Stimulated activated CD8-positive, alpha-beta memory T cell treated with anti-CD3 and anti-CD28 coated beads, Interleukin-7, amount 100 ng/mL, for 24 hours (primary cell): ENCODE results near the gene CST8.
"Not testable (repeated sequence)": the region's sequence is repeated elsewhere in the genome, so short reads cannot be mapped to it uniquely, and the experiment has no call there.

ENCODE experiments used
- DNase-seq: peaks from one replicate; pipeline ENCODE4 v3.0.0-alpha.2; 2020; ENCODE audit warnings: low read depth

CST8 gene, protein sequence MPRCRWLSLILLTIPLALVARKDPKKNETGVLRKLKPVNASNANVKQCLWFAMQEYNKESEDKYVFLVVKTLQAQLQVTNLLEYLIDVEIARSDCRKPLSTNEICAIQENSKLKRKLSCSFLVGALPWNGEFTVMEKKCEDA

DNA sequence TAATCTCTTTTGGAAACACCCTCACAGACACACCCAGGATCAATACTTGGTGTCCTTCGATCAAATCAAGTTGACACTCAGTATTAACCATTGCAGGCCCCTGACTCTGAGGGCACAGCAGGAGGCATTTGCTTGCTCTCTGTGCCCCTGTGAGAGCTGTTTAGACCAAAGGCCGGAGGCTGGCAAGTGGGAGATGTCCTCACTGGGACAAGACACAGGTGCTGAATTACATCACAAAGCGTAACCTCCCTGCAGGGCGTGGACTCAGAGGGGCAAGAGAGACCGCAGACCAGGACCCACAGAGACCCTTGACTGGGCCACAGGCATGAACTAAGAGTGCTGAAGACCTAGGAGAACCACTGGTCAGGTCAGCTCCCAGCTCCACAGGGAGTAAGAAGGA lies at the start of gene CST8:
CST8 (plus strand) TSS at position 301 of the 400 bp plus-strand sequence. CDS start 551 bp downstream, outside the sequence.
- no peak for DNase-seq

DNA sequence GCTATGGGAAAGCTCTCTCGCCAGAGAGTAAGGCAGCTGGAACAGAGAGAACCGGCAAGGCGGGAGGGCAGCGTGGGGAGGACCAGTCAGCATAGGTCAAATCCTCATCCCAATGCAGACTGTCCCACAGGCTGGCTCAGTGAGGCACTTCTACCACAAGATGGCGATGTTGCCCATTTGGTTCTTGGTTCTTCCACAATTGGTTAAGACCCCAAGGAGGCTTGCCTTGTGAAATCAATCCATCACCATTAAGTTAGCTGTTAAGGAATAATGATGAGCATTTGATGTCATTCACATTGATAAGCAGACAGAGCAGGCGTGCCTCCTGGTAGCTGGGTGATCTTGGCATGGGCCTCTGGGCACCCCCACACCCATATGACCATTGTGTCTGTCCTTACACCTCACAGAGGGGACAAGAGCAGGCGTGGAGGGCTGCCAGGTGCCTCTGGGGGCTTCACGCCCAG lies 49.0 kb upstream of the CST8 start:
- peak; percentile 40 for DNase-seq

DNA sequence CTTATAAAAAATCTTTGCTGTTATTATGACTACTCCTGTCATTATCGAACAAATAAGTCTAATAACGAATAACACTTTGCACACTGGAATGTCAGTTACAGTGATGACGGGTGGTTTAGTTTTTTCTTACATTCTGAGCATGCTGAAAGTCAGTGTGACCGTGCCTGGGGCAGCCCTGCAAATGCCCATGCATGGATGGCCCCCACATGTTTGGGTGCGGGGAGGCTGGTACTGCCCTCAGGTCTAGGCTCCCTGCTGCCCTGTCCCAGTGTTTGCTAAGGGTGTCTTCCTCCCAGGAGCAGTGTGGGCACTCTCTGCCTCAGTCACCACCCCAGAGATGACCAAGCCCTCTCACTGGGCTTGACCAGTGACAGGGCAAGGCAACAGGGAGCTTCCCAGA lies 48.5 kb upstream of the CST8 start:
- DNase-seq: no peak

DNA sequence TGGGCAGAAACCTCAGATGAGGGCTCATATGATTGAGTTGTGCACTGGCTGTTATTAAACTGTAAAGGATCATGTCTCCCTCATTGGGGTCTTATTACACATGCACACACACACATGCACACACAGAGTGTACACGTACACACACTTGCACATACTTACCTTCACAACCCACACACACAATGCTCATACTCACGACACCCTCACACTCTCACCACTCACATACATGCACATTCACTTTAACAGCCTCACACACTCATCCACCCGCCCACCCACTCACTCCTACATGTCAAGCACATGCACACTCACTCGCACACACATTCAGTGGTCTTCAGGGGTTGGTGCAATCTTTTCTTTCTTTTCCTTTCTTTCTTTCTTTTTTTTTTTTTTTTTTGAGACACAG lies 46.1 kb upstream of the CST8 start:
- no peak for DNase-seq

DNA sequence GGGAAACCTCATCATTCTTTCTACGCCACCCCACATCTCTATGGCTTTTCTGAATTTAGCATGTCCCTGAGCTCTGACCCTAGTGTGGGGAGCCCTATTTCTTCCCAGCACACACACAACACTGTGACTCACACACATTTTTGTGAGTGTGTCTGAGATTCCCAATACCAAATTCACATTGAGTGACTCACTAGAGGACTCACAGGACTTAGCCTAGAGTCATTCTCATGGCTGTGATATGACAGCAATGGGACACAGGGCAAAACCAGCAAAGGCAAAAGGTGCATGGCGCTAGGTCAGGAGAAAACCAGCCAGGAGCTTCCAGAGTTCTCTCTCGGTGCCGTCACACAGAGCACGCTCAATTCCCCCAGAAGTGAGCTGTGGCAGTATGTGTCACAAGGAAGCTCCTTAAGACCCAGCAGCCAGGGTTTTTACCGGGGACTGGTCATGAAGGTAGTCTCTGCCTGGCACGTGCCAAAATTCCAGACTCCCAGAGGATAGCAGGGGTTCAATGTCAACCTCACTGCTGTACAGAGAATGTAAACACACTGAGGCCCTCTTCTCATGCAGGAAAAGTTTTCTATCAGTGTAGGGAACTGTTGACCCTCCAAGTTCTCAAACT lies 45.2 kb upstream of the CST8 start:
- no peak for DNase-seq

DNA sequence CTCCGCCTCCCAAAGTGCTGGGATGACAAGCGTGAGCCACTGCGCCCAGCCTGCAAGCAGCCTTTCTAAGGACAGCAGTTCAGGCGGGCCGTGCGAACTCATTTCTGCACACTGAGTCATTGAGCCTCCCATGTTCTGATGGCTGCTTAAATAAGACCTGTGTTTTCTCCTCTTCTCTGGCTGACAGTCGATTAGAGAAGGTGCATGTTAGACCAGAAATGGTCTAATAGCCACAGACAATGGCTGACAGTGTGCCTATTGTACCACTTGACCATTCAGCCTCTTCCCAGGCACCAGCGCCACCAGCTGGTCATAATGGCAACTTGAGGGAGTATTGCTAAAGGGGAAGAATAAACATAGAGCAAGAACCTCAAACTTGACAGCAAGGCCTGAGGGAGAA lies 44.4 kb upstream of the CST8 start:
- no peak for DNase-seq

DNA sequence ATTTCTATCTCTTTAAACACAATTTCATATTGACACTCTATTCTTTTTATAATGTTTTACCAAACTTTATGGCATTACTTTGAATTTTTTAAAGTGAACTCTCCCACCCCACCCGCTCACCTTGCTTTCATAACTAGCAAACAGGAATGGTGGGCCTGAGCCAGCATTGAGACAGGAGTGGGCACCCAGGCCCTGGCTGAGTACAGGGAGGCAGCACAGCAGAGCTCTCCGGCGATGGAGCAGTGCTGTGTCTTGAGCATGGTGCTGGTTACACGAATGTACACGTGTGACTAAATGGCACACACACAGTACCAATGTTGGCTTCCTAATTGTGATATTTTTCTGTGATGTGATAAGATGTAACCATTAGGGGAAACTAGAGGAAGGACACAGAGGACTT lies 42.8 kb upstream of the CST8 start:
- DNase-seq: no peak

DNA sequence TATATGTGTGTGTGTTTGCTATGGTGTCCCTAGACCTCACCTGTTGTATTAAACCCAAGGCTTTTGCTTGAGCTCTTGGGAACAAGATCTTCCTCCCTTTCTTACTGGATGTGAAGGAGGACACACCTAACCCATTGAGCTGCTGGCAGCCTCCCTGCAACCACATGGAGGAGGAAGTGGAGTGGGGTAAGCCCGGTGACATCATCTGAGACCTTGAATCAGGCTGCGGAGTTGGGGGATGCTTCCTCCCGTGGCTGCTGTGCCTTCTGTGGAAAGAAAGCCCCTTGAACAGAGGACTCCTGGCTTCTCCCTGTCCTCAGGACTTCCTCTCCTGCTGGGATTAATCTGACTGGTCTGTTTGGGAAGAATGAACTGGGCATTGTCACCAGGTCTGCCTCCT lies 41.5 kb upstream of the CST8 start:
- DNase-seq: no peak

DNA sequence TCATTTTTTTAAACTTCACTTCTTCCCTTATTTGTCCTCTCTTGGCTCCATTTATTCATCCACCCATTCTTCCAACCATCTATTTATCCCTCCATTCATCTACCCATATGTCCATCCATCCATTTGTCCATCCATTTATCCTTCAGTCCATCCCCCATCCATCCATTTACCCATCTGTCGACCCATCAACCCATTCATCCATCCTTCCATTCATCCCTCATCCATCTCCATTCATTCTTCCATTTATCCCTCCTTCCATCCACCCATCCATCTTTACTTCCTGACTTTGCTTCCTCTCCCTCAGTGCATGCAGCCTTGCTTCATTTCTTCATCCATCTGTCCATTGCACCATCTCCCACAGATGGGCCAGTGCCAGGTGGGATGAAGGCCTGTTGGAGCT lies 40.0 kb upstream of the CST8 start:
- DNase-seq: no peak

DNA sequence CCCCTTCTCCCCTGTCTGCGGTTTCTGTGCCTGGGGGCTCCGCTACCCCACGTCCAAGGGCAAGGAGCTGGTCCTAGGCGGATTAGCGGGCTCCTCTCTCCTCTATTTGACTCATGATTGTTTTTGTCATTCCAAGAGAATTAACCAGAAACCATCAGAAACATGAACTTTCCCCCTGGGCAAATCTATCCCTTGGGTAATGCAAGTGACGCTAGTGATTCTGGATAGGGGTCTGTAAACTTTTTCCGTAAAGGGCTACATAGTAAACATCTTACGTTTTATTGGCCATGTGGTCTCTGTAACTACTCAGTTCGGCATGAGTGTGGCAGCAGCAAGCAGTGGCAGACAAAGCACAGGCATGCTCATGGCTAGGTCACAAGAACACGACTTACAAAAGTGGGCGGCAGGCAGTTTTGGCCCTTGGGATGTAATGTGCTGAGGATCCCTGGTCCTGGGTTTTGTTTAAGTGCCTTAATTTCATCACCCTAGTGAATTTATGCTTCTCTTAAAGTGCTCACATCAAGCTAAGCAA lies 38.9 kb upstream of the CST8 start:
- no peak for DNase-seq

DNA sequence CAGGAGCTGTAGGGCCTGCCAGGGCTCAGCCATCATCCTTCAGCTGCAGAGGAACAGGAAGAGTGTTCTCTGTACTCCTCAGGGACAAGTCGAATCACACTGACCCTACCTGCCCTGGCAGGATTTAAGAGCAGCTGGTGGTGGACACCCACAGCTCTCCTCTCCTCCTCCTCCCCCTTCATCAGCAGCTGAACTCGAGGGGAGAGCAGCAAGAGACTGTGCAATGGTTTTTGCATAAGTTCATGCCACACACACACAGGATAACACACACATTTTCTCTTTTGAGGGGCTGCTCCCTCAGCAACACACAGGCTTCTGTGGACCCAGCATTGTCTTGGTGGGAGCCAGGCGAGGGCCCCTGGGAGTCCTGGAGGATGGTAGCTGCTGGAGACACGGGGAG lies 38.1 kb upstream of the CST8 start, which contains the start of gene CST11:
CST11 (minus strand) TSS at position 101 of the 400 bp plus-strand sequence; CDS start at position 36, 65 bp downstream.
- DNase-seq: no peak

DNA sequence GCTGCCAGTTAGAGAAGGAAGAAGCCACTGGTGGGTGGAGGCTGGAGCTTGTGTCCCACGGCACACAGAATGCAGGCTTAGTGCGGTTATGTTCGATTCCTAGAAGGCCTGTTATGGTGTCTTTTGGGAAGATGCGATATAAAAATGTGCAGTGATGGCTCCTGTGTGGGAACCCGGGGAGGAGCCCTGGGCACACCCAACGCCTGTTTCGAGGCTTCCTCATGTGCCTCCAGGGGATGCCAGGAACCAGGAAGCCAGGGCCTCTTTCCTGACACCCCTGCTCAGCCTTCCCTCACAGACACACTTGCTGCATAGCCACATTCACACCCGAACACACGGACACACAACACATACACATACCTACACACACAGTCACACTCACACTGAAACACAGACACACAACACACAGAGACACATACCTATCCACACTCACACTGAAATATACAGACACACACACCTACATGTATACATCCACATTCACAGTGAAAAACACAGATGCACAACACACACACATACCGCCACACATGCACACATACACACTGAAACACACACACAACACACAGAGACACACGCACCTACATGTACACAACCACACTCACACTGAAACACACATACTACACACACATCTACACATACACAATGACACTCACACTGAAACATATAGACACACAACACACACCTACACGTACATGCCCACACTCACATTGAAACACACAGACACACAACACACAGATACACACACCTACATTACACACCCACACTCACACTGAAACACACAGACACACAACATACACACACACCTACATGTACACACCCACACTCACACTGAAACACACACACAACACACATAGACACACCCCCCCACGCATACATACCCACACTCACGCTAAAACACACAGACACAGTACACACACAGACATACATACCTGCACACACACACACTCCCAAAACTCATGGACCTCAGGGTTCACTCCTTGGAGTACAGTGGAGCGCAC lies 37.1 kb upstream of the CST8 start:
- DNase-seq: no peak

DNA sequence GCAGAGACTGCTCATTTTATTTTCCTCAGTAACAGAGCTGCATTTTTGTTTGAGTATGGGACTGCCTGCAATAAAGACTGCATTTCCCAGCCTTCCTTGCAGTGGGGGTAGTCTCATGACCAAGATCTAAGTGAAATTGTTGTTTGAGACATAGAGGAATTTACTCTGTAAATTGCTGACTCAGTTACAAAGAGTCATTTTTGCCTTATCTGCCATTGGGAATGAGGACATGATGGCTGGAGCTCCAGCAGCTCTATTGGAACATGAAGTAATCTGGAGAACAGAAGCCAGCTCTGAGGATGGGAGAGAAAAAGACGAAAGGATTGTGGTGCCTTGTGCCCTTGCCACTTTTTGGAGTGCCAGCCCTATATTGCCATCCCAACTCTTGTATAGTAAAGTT lies 36.1 kb upstream of the CST8 start:
- DNase-seq: no peak

DNA sequence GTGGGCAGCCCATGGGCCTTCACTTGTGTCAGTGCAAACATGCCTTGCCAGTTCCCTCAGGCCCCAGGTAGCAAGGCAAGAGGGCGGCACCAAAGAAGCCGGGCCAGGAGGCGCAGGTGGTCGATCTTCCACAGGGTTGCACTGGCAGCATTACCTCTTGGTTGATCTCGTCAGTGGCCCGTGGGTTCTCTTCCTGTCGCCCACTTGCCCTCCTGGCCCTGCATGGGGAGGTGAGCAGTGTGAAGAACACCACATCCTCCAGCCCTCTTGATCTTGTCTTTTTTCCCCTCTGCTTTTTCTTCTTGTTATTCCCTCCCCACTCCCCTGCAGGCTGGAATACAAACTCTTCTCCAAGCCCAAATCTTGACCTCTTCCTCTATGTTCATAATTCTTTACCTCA lies 35.3 kb upstream of the CST8 start:
- no peak for DNase-seq

DNA sequence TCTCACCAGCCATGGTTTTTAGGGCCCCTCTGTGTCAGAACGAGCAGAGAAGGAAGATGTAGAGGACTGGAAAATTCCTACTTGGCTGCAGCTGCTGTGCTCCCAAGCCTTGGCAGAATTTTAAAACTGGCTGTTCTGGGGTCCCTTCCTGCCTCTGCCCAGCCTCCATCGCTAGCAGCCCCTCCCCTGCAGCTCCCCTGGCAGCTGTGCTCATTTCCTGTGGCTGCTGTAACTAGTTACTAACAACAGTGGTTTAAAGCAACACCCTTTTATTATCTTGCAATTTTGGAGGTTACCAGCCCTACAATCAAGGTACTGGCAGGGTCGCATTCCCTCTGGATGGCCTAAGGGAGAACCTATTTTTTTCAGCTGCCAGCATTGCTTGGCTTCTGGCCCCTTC lies 34.5 kb upstream of the CST8 start:
- no peak for DNase-seq

DNA sequence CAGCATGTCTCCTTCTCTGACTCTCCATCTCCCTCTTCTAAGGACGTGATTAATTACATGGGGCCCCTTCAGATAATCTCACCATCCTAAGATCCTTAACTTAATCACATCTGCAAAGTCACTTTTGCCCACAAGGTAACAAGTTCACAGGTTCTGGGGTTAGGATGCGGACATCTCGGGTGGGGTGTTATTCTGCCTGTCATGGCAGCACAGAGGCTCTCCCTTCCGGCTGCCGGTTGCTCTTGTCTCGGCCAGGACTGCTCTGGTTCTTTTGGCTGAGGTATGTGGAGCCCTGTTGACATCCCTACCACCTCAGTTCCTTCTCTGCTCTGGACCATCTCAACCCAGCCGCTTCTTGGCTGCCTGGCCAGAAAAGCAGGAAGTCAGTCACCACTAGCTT lies 34.0 kb upstream of the CST8 start:
- no peak for DNase-seq

DNA sequence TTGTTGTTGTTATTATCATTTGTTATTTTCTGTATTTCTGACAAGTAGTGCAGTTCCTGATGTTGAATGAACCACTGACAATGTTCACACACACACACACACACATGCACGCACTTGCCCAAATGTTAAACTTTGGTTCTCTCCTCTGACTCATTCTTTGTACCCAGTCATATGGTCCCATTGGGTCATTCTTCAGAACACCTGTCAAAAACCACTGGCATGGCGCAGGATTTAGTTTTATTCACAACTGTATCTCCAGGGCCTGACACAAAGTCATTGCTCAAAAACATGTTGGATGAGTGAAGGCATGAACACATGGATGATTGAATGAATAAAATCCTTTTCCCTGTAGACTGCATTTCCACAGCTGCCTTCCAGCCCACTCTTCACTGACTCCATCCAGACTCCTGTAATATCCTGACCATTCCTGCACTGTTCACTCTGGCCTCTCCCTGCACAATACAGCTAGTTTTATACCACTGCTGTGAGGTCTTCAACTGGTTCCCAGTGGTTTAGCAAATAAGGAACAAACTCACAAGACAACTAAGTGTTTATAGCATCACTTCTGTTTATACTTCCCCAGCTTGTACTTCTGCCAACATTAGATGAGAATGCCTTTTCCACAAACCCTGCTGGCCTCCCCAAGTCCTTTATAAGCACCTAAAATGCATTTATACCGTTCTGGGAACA lies 31.3 kb upstream of the CST8 start:
- DNase-seq: no peak

DNA sequence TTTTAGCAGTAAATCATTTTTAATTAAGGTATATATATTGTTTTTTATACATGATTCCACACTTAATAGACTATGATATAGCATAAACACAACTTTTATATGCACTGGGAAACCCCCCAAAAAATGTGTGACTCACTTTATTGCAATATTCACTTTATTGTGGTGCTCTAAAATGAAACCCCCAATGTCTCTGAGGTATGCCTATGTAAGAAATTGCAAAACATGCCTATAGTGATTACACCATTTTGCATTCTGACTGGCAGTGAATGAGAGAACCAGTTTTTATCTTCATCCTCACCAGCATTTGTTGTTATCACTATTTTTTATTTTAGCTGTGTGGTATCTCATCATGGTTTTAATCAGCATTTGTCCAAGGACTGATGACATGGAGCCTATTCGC lies 29.7 kb upstream of the CST8 start:
- no peak for DNase-seq

DNA sequence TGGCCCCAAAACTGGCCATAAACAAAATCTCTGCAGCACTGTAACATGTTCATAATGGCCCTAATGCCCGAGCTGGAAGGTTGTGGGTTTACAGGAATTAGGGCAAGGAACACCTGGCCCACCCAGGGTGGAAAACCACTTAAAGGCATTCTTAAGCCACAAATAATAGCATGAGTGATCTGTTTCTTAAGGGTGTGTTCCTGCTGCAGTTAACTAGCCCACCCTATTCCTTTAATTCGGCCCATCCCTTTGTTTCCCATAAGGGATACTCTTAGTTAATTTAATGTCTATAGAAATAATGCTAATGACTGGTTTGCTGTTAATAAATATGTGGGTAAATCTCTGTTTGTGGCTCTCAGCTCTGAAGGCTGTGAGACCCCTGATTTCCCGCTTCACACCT lies 24.0 kb upstream of the CST8 start:
- DNase-seq: not testable (repeated sequence)

DNA sequence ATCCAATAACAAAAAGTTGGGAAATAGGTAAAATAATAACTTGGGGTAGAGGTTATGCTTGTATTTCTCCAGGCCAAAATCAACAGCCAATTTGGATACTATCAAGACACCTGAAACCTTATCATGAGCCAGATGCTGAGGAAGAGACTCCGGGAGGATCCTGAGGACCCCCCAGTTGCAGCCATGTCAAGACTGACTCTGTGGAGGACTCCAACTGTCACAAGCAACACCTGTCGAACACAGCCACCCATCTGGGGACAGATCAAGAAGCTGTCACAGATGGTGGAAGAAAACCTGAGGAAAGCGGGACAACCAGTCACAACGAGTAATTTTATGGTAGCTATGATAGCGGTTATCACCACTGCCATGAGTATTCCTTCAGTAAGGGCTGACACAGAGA lies 18.6 kb upstream of the CST8 start:
- not testable (repeated sequence) for DNase-seq

DNA sequence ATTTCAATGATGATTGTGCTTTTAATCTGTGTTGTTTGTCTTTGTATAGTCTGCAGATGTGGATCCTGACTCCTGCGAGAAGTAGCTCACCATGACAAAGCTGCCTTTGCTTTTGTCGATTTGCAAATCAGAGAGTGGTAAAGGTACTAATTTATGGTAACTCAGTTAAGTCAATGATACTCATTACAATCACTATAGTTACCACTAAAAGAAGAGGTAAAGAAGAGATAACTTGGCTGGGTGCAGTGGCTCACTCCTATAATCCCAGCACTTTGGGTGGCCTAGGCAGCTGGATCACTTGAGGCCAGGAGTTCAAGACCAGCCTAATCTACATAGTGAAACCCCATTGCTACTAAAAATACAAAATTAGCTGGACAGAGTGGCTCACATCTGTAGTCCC lies 17.6 kb upstream of the CST8 start:
- not testable (repeated sequence) for DNase-seq

DNA sequence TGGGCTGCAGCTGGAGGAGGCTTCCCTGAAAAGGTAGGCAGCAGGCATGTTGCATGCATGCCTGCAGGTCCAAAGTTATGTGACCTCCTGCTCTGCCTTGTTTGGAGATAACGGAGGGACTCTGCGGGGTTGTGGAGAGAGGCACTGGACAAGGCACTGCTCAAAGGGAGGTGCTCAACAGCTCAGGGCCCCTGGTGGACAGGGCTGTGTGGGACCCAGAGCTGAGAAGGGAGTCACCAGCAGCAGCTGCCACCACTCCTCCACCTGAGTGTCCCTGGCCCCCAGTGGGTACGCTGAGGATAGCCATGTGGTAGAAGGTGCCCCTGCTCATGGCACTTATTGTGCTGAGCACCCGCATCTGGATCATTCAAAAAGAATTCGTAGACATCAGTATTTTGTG lies 15.5 kb upstream of the CST8 start:
- DNase-seq: no peak
